ENCODE results near the gene PUS1.

- TF ChIP-seq, protein P1, sequence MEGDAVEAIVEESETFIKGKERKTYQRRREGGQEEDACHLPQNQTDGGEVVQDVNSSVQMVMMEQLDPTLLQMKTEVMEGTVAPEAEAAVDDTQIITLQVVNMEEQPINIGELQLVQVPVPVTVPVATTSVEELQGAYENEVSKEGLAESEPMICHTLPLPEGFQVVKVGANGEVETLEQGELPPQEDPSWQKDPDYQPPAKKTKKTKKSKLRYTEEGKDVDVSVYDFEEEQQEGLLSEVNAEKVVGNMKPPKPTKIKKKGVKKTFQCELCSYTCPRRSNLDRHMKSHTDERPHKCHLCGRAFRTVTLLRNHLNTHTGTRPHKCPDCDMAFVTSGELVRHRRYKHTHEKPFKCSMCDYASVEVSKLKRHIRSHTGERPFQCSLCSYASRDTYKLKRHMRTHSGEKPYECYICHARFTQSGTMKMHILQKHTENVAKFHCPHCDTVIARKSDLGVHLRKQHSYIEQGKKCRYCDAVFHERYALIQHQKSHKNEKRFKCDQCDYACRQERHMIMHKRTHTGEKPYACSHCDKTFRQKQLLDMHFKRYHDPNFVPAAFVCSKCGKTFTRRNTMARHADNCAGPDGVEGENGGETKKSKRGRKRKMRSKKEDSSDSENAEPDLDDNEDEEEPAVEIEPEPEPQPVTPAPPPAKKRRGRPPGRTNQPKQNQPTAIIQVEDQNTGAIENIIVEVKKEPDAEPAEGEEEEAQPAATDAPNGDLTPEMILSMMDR (IDR thresholded peaks at IDR 0.05; ENCODE audit: low read depth, low read length), result no peak
- TF ChIP-seq EZH2phosphoT487 (IDR thresholded peaks at IDR 0.05; ENCODE audit: low read depth), result no peak
Measured at GRCh38 chr12:131929581-131930456, 743 bp downstream of the PUS1 start.
